Esophagus muscularis mucosa (tissue), 4 donors: ENCODE data around the gene UNC5A. TPM values are rescaled to one million over a fixed set of nuclear protein-coding genes. Genes with fewer than 3 reads are reported as not detected.

ENCODE experiments used
- DNase-seq: peaks from one replicate; pipeline ENCODE4 v3.0.0-alpha.2; 2017; ENCODE audit errors: extremely low spot score
- H3K27ac ChIP-seq, 4 donors: fragments of 200-600 bp; sonication (generic); replicated peaks in 1 of 4; 1 replicate in 3 of 4; 2 replicates in 1 of 4; pipeline ENCODE4 v1.5.1; 2016 to 2019; ENCODE audit warnings: mild to moderate bottlenecking in 1 of 4
- H3K27me3 ChIP-seq, 4 donors: fragments of 200-600 bp; sonication (generic); one replicate each; pipeline versions ENCODE4 v1.5.1 to v1.6.0; 2016 to 2019
- H3K36me3 ChIP-seq, 4 donors: fragments of 200-600 bp; sonication (generic); one replicate each; pipeline ENCODE4 v1.5.1; 2016 to 2019
- H3K4me1 ChIP-seq, 4 donors: fragments of 200-600 bp; sonication (generic); one replicate each; pipeline ENCODE4 v1.5.1; 2016 to 2019
- H3K4me3 ChIP-seq, 4 donors: fragments of 200-600 bp; sonication (generic); 1 replicate in 2 of 4; 2 replicates in 2 of 4; pipeline ENCODE4 v1.5.1; 2016 to 2019; ENCODE audit warnings: mild to moderate bottlenecking in 4 of 4, moderate library complexity in 1 of 4
- H3K9me3 ChIP-seq, 4 donors: fragments of 200-600 bp; sonication (generic); 1 replicate in 3 of 4; 2 replicates in 1 of 4; pipeline ENCODE4 v1.5.1; 2016 to 2019
- EP300 ChIP-seq: sonication (generic); formaldehyde crosslinking; IDR thresholded peaks from one replicate; pipeline ENCODE4 v1.6.1; 2017; ENCODE audit warnings: antibody characterized with exemption
- POLR2A ChIP-seq: fragments of 450-650 bp; IDR thresholded peaks from one replicate; pipeline ENCODE4 v1.6.1; 2017; ENCODE audit warnings: antibody characterized with exemption, moderate library complexity, mild to moderate bottlenecking, low read depth
- POLR2AphosphoS5 ChIP-seq, 2 donors: sonication (generic); formaldehyde crosslinking; IDR thresholded peaks; one replicate each; pipeline ENCODE4 v1.6.1; 2017; ENCODE audit warnings: antibody characterized with exemption in 2 of 2
- WGBS: methylation state at CpG from one replicate; pipeline ENCODE4 v1.1.5; 2018; 5-methylcytosine and 5-hydroxymethylcytosine counted together
- intact Hi-C: fragments of 100-400 bp; cut with DNase I; formaldehyde crosslinking; loops from one replicate; pipeline ENCODE4 v1.15.1; 2023
- total RNA-seq, 4 donors: library from RNA; depleted of rRNA; stranded (reverse); fragments of >200 nt; gene quantifications; one replicate each; pipeline versions ENCODE4 v1.1.0 to v1.2.1, GENCODE V29; 2016
- TF ChIP-seq, protein P1 (sequence below), 3 experiments: fragments of 200-600 bp in 2 of 3; fragments of 450-650 bp in 1 of 3; sonication (generic) in 2 of 3; IDR thresholded peaks; one replicate each; pipeline ENCODE4 v1.5.1; 2017 to 2019; ENCODE audit warnings: antibody characterized with exemption in 3 of 3, mild to moderate bottlenecking in 2 of 3, moderate library complexity in 1 of 3

UNC5A gene
- total RNA-seq, 4 donors from 2014 or later, result not detected

DNA sequence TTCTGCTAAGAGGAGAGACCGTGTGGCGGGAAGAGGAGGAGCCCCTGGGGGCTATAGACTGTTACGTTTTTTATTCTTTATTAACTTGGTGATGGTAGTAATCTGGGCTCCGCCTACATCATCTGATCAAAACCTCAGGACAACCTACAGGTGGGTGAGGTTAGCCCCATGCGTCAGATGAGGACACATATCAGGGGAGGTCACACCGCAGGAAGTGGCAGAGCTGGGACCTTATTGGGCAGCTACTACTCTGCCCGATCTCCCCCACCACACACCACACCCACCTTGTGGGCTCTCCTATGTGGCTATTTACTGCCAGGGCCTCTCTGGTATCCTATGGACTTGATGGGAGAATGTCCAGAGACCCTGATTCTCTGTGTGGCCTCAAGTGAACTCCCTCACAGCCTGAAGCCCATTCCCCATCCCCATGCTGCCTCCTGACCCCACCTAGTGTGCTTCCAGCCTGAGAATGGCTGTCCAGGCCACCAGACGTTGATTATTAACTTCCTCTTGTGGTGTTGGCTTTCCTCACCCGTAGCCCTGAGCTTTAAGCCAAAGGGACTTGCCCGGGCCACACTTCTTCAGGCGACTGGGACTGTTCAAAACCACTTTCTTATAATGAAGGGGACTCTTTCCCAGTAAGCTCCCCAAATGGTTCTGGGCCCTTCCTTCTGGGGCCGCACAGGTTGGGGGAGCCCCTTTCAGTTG, 8.2 kb downstream of the UNC5A start:
- H3K27me3 ChIP-seq, result peaks cover 0 to 97% (median 32%) of the 10 kb centered on the region in 4 donors
- H3K4me3 ChIP-seq, result peak overlapping the region in 3 of 4 donors; percentile 49 to 57 (median 50)

DNA sequence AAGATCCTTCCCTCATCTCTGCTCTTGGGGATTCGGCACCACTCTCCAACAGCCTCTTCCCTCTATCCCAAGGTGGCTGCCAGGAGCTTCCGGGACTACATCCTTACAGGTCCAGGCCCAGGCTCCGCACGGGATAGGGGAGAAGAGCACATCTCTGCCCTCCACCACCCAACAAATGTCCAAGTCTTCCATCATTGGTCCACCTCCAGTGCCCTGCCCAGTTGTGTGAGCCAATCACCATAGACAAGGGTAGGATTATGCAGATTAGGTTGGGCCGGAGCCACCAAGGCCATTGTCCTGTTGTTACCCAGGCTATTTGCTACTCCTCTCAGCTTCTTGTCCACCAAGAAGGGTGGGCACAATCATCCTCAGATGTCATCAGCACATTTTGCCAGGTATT, 9.1 kb downstream of the UNC5A start:
- intact Hi-C loops, result no loop called here
- peaks cover 0 to 94% (median 32%) of the 10 kb centered on the region in 4 donors for H3K27me3 ChIP-seq

More for the DNA sequence above, 8.2 kb downstream of the UNC5A start:
- no peak overlapping the region for H3K27ac ChIP-seq
- no peak for DNase-seq
- H3K36me3 ChIP-seq, result no peaks in the 10 kb centered on the region
- TF ChIP-seq POLR2A, result no peak
- no peak for TF ChIP-seq POLR2AphosphoS5 (IDR thresholded peaks at IDR 0.05)
- intact Hi-C loops, result no loop called here
- peaks cover 8 to 16% (median 14%) of the 10 kb centered on the region in 4 donors for H3K4me1 ChIP-seq
- H3K9me3 ChIP-seq, result no peaks in the 10 kb centered on the region
- WGBS, result 37% methylated on average over 11 of the region's 12 CpGs

DNA sequence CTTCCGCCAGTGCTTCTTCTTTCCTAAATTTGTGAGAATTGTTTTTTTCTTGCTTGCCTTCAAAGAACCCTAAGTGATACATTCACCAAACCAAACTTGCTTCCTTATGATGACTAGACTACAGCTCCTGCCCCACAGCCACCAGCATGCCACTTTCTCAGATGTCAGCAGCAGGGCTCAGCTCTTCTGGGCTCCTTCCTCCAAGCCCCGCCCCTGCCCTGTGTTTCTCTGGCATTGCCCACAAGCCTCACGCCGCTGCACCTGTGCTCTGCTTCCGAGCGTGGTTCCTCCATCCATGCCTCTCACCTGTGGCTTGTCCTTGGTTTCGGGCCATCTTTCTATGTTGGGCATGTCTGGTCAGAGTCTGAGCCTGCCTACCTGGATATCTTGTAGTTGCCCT, 10.6 kb downstream of the UNC5A start:
- H3K4me1 ChIP-seq, result peaks cover 8 to 16% (median 14%) of the 10 kb centered on the region in 4 donors
- H3K36me3 ChIP-seq, result no peaks in the 10 kb centered on the region
- H3K27me3 ChIP-seq, result peaks cover 0 to 80% (median 32%) of the 10 kb centered on the region in 4 donors
- H3K27ac ChIP-seq, result no peak overlapping the region
- DNase-seq, result no peak
- intact Hi-C loops, result no loop called here
- H3K9me3 ChIP-seq, result no peaks in the 10 kb centered on the region
- H3K4me3 ChIP-seq, result no peak overlapping the region
- no peak for TF ChIP-seq POLR2AphosphoS5 (IDR thresholded peaks at IDR 0.05)
- TF ChIP-seq POLR2A, result no peak
- TF ChIP-seq EP300, result no peak
- TF ChIP-seq, protein P1, sequence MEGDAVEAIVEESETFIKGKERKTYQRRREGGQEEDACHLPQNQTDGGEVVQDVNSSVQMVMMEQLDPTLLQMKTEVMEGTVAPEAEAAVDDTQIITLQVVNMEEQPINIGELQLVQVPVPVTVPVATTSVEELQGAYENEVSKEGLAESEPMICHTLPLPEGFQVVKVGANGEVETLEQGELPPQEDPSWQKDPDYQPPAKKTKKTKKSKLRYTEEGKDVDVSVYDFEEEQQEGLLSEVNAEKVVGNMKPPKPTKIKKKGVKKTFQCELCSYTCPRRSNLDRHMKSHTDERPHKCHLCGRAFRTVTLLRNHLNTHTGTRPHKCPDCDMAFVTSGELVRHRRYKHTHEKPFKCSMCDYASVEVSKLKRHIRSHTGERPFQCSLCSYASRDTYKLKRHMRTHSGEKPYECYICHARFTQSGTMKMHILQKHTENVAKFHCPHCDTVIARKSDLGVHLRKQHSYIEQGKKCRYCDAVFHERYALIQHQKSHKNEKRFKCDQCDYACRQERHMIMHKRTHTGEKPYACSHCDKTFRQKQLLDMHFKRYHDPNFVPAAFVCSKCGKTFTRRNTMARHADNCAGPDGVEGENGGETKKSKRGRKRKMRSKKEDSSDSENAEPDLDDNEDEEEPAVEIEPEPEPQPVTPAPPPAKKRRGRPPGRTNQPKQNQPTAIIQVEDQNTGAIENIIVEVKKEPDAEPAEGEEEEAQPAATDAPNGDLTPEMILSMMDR (IDR thresholded peaks at IDR 0.05), result no peak
- 87% methylated on average over 7 of the region's 7 CpGs for WGBS

More for the DNA sequence above, 9.1 kb downstream of the UNC5A start:
- peaks cover 8 to 16% (median 14%) of the 10 kb centered on the region in 4 donors for H3K4me1 ChIP-seq
- H3K36me3 ChIP-seq, result no peaks in the 10 kb centered on the region
- TF ChIP-seq POLR2AphosphoS5 (IDR thresholded peaks at IDR 0.05), result no peak
- no peak for TF ChIP-seq POLR2A
- no peak for TF ChIP-seq EP300
- WGBS, result 82% methylated on average over 5 of the region's 5 CpGs
- no peak overlapping the region for H3K4me3 ChIP-seq
- H3K9me3 ChIP-seq, result no peaks in the 10 kb centered on the region
- DNase-seq, result no peak
- H3K27ac ChIP-seq, result no peak overlapping the region

DNA sequence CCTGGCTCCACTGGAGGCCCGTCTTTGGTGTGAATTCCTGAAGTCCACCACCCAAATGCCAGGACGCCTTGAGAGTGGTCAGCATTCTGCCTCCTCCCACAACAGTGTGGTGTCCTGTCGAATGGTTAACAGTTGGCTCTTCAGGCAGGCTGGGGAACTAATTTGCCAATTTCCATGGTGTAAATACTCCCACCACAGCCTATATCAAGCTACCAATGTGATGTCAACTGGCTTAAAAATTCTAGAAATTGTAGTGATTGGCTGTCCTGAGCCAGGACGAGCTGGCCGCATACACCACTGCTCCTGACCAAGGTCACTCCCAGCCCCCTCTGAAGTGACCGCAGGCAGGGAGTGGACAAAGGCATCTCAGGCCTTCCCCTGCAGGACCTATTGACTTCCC, 11.1 kb downstream of the UNC5A start:
- no peaks in the 10 kb centered on the region for H3K36me3 ChIP-seq
- TF ChIP-seq, protein P1 (IDR thresholded peaks at IDR 0.05), result no peak
- TF ChIP-seq POLR2A (no peak), EP300 (no peak), POLR2AphosphoS5 (IDR thresholded peaks at IDR 0.05) (no peak)
- intact Hi-C loops, result no loop called here
- peaks cover 8 to 16% (median 14%) of the 10 kb centered on the region in 4 donors for H3K4me1 ChIP-seq
- WGBS, result 85% methylated on average over 5 of the region's 6 CpGs
- no peak overlapping the region for H3K27ac ChIP-seq
- no peak overlapping the region for H3K4me3 ChIP-seq
- H3K27me3 ChIP-seq, result peaks cover 0 to 74% (median 28%) of the 10 kb centered on the region in 4 donors
- no peaks in the 10 kb centered on the region for H3K9me3 ChIP-seq
- DNase-seq, result no peak

DNA sequence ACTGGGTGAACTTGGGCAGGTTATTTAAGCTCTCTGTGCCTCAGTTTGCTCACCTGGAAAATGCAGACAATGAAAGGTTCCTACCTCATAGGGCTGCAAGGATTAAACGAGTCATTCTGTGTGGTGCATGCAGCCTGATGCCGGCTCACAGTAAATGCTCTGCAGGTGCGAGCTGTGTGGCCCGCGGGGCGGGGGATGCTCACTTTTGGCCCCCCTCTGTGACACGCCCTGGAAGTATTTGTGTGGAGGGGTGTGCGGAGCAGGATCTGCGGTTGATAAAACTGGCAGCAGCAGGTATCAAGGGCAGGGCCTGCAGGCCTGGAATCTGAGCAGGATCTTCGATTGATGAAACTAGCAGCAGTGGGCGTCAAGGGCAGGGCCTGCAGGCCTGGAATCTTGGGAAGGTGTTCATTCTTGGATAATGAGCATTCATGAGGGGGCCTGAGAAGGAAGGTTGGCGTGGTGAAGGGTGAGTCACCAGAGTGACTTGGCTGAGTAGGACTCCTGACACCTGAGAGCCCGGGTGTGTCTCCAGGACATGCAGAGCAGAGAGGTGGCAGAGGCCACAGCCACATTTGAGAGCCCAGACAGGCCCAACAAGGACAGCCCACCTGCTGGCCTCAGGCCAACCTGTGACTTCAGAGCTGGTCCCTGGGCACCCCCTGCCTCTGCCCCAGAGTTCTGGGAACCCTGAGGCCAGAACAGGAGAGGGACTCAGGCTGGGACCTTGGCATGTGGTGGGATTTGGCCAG, 11.9 kb downstream of the UNC5A start:
- peaks cover 8 to 13% (median 12%) of the 10 kb centered on the region in 4 donors for H3K4me1 ChIP-seq
- no peak overlapping the region for H3K27ac ChIP-seq
- TF ChIP-seq POLR2AphosphoS5 (IDR thresholded peaks at IDR 0.05) (no peak), POLR2A (no peak), EP300 (no peak)
- TF ChIP-seq, protein P1 (IDR thresholded peaks at IDR 0.05), result no peak
- peaks cover 0 to 67% (median 20%) of the 10 kb centered on the region in 4 donors for H3K27me3 ChIP-seq
- H3K4me3 ChIP-seq, result no peak overlapping the region
- no peaks in the 10 kb centered on the region for H3K9me3 ChIP-seq
- 88% methylated on average over 13 of the region's 13 CpGs for WGBS
- DNase-seq, result no peak
- intact Hi-C loops, result no loop called here
- H3K36me3 ChIP-seq, result no peaks in the 10 kb centered on the region
